Activated CD8-positive, alpha-beta memory T cell treated with anti-CD3 and anti-CD28 coated beads, Interleukin-2, amount 50 U/mL, for 4 hours (primary cell): ENCODE measurements around the gene TMEM242.

Source experiments
- DNase-seq: peaks from one replicate; pipeline ENCODE4 v3.0.0-alpha.2; 2020

The TMEM242 gene

GRCh38 chr6:157246048-157246630 lies 77.2 kb downstream of the TMEM242 start:
- DNase-seq, result no peak

- no peak for DNase-seq
Observed at GRCh38 chr6:157245436-157245835, 77.9 kb downstream of the TMEM242 start.

GRCh38 chr6:157244780-157245179 lies 78.5 kb downstream of the TMEM242 start:
- DNase-seq, result no peak

- DNase-seq, result no peak
Observed at GRCh38 chr6:157244175-157244574, 79.1 kb downstream of the TMEM242 start.

GRCh38 chr6:157242791-157243190 lies 80.5 kb downstream of the TMEM242 start:
- DNase-seq, result no peak

- DNase-seq, result no peak
Observed at GRCh38 chr6:157240960-157241311, 82.4 kb downstream of the TMEM242 start.

GRCh38 chr6:157240059-157240959 lies 83.0 kb downstream of the TMEM242 start:
- DNase-seq, result no peak

- DNase-seq, result no peak
Observed at GRCh38 chr6:157239671-157240058, 83.7 kb downstream of the TMEM242 start.
